SK-N-SH (cell line): ENCODE data around the gene BRME1. TPM values are rescaled to one million over a fixed set of nuclear protein-coding genes. Genes with fewer than 3 reads are reported as not detected.

Source experiments
- CTCF ChIA-PET: fragments of 300-600, 350-600 bp; formaldehyde crosslinking; extraction: SDS; loops from one replicate; lab custom pipeline; 2021; lab: Yijun Ruan, JAX
- POLR2A ChIA-PET: fragments of 350-600 bp; sonication (Branson Sonifier 250); formaldehyde crosslinking; extraction: SDS; loops from one replicate; lab custom pipeline; 2020; ENCODE audit warnings: antibody characterized with exemption, inconsistent platforms; lab: Yijun Ruan, JAX
- DNase-seq: peaks from one replicate; pipeline ENCODE4 v3.0.0; 2012
- H2AFZ ChIP-seq: fragments of 200-600 bp; sonication (generic); 2 replicates; pipeline ENCODE4 v1.8.1; 2016; ENCODE audit warnings: antibody characterized with exemption, mild to moderate bottlenecking, low read depth
- H3F3A ChIP-seq: fragments of 200-600 bp; sonication (generic); replicated peaks from 2 replicates; pipeline ENCODE3; 2016; ENCODE audit warnings: antibody characterized with exemption, mild to moderate bottlenecking; ENCODE audit not compliant: insufficient read depth
- H3K27ac ChIP-seq, 2 experiments: fragments of 200-500 bp in 1 of 2; fragments of 200-600 bp in 1 of 2; sonication (Bioruptor generic) in 1 of 2; sonication (generic), shearing (Covaris generic) in 1 of 2; 2 replicates each; pipeline versions ENCODE4 v1.5.1 to v1.6.1; 2014 to 2016; ENCODE audit warnings: low read depth in 2 of 2, inconsistent platforms in 1 of 2, low read length in 1 of 2, mild to moderate bottlenecking in 1 of 2, mixed read lengths in 1 of 2
- H3K27me3 ChIP-seq: fragments of 200-600 bp; sonication (generic), shearing (Covaris generic); 2 replicates; pipeline ENCODE4 v1.6.1; 2016; ENCODE audit warnings: mixed run types; ENCODE audit not compliant: insufficient read depth
- H3K36me3 ChIP-seq, 2 experiments: fragments of 200-500 bp in 1 of 2; fragments of 200-600 bp in 1 of 2; sonication (Bioruptor generic) in 1 of 2; sonication (generic) in 1 of 2; replicated peaks in 1 of 2; 2 replicates each; pipeline versions ENCODE3 to v1.5.1; 2014 to 2016; ENCODE audit warnings: low read length in 1 of 2, mild to moderate bottlenecking in 1 of 2; ENCODE audit not compliant: insufficient read depth in 2 of 2, control insufficient read depth in 1 of 2
- H3K4me1 ChIP-seq, 2 experiments: fragments of 200-500 bp in 1 of 2; fragments of 200-600 bp in 1 of 2; sonication (Bioruptor generic) in 1 of 2; sonication (generic), shearing (Covaris generic) in 1 of 2; 2 replicates each; pipeline versions ENCODE4 v1.5.1 to v1.6.1; 2014 to 2016; ENCODE audit warnings: low read depth in 1 of 2, low read length in 1 of 2, mixed run types in 1 of 2; ENCODE audit not compliant: insufficient read depth in 2 of 2, control insufficient read depth in 1 of 2
- H3K4me2 ChIP-seq: fragments of 200-600 bp; sonication (generic), shearing (Covaris generic); 2 replicates; pipeline ENCODE4 v1.6.1; 2017; ENCODE audit warnings: mixed run types
- H3K4me3 ChIP-seq, 2 experiments: fragments of 200-500 bp in 1 of 2; fragments of 200-600 bp in 1 of 2; sonication (Bioruptor generic) in 1 of 2; sonication (generic), shearing (Covaris generic) in 1 of 2; 2 replicates each; pipeline versions ENCODE4 v1.5.1 to v1.8.1; 2014 to 2016; ENCODE audit warnings: low read depth in 2 of 2, inconsistent platforms in 1 of 2, low read length in 1 of 2, mild to moderate bottlenecking in 1 of 2, mixed read lengths in 1 of 2, moderate library complexity in 1 of 2
- H3K79me2 ChIP-seq: fragments of 200-600 bp; sonication (generic); 2 replicates; pipeline ENCODE4 v1.8.1; 2017; ENCODE audit warnings: mild to moderate bottlenecking; ENCODE audit not compliant: insufficient read depth
- H3K9ac ChIP-seq: fragments of 200-600 bp; sonication (generic); 2 replicates; pipeline ENCODE4 v1.6.1; 2017; ENCODE audit warnings: mixed run types
- H3K9me2 ChIP-seq: fragments of 200-600 bp; sonication (generic); 2 replicates; pipeline ENCODE4 v1.6.1; 2017; ENCODE audit warnings: mixed run types
- H3K9me3 ChIP-seq: fragments of 200-600 bp; sonication (generic); 2 replicates; pipeline ENCODE4 v1.6.1; 2017; ENCODE audit warnings: mixed run types, mild to moderate bottlenecking, moderate library complexity
- H4K20me1 ChIP-seq: fragments of 200-600 bp; sonication (generic); 2 replicates; pipeline ENCODE4 v1.6.1; 2017; ENCODE audit warnings: mild to moderate bottlenecking, mixed run types; ENCODE audit not compliant: insufficient read depth
- CHD2 ChIP-seq: fragments of 150-350 bp; IDR thresholded peaks from 2 replicates; pipeline ENCODE4 v1.6.1; 2018; ENCODE audit warnings: low read length; ENCODE audit not compliant: partially characterized antibody
- ELF1 ChIP-seq: IDR thresholded peaks from 2 replicates; pipeline ENCODE4 v1.4.0; 2012
- EZH2phosphoT487 ChIP-seq: fragments of 200-600 bp; sonication (generic); IDR thresholded peaks from 2 replicates; pipeline ENCODE4 v1.6.1; 2017; ENCODE audit warnings: low read depth, mixed run types, mild to moderate bottlenecking, antibody characterized with exemption, moderate library complexity, borderline replicate concordance
- FOXJ3 ChIP-seq: sonication (generic); formaldehyde crosslinking; IDR thresholded peaks from 2 replicates; pipeline ENCODE4 v1.5.1; 2020; ENCODE audit warnings: mild to moderate bottlenecking, missing genetic modification reagents
- FOXM1 ChIP-seq: IDR thresholded peaks from 2 replicates; pipeline ENCODE4 v1.4.0; 2012; ENCODE audit warnings: low read depth, mild to moderate bottlenecking
- GABPA ChIP-seq: IDR thresholded peaks from 2 replicates; pipeline ENCODE4 v1.4.0; 2012; ENCODE audit warnings: low read depth, mild to moderate bottlenecking
- GATA2 ChIP-seq: sonication (generic); formaldehyde crosslinking; IDR thresholded peaks from 2 replicates; pipeline ENCODE4 v1.5.0; 2020; ENCODE audit warnings: mild to moderate bottlenecking, missing genetic modification reagents
- JUND ChIP-seq: IDR thresholded peaks from 2 replicates; pipeline ENCODE4 v1.4.0; 2012
- MAX ChIP-seq: IDR thresholded peaks from 2 replicates; pipeline ENCODE4 v1.4.0; 2012; ENCODE audit warnings: low read depth
- MEF2A ChIP-seq: IDR thresholded peaks from 2 replicates; pipeline ENCODE4 v1.4.0; 2012; ENCODE audit warnings: low read depth, borderline replicate concordance
- NFIC ChIP-seq: IDR thresholded peaks from 2 replicates; pipeline ENCODE4 v1.4.0; 2012; ENCODE audit warnings: borderline replicate concordance
- PBX3 ChIP-seq: IDR thresholded peaks from 2 replicates; pipeline ENCODE4; 2012
- POLR2AphosphoS5 ChIP-seq: IDR thresholded peaks from 2 replicates; pipeline ENCODE4 v1.6.1; 2012; ENCODE audit warnings: low read depth, low read length
- REST ChIP-seq: IDR thresholded peaks from 2 replicates; pipeline ENCODE4 v1.6.1; 2012; ENCODE audit warnings: mild to moderate bottlenecking, low read depth, low read length, moderate library complexity
- RXRA ChIP-seq: IDR thresholded peaks from 2 replicates; pipeline ENCODE4 v1.4.0; 2012; ENCODE audit warnings: low read depth, mild to moderate bottlenecking, borderline replicate concordance
- SIN3A ChIP-seq: IDR thresholded peaks from 2 replicates; pipeline ENCODE4 v1.6.1; 2012; ENCODE audit warnings: low read depth, mild to moderate bottlenecking, low read length, moderate library complexity, borderline replicate concordance
- SMC3 ChIP-seq: IDR thresholded peaks from 2 replicates; pipeline ENCODE4 v1.6.1; 2012; ENCODE audit warnings: low read depth, low read length, improper control_type of control experiment
- TAF1 ChIP-seq: IDR thresholded peaks from 2 replicates; pipeline ENCODE4 v1.6.1; 2012; ENCODE audit warnings: low read depth, mild to moderate bottlenecking, low read length, moderate library complexity, borderline replicate concordance
- TCF12 ChIP-seq: IDR thresholded peaks from 2 replicates; pipeline ENCODE4 v1.4.0; 2012
- USF1 ChIP-seq: IDR thresholded peaks from 2 replicates; pipeline ENCODE4 v1.4.0; 2012; ENCODE audit warnings: low read depth, borderline replicate concordance
- YY1 ChIP-seq: IDR thresholded peaks from 2 replicates; pipeline ENCODE4 v1.4.0; 2012; ENCODE audit warnings: low read depth, mild to moderate bottlenecking
- WGBS: methylation state at CpG from one replicate; pipeline ENCODE4 v1.1.6; 2017; ENCODE audit warnings: low lambda C conversion rate; 5-methylcytosine and 5-hydroxymethylcytosine counted together
- polyA plus RNA-seq, 3 experiments: library from polyadenylated mRNA; depleted of rRNA; stranded (reverse); fragments of >200 nt; gene quantifications; 2 replicates each; pipeline ENCODE4 v1.2.3, GENCODE V29; 2012

The BRME1 gene
- polyA plus RNA-seq, 1 of the 3 experiments (the other 2 are of a cell fraction), result 1.5 TPM

GRCh38 chr19:13880059-13881043, 25.6 kb downstream of the BRME1 start (continued):
- TF ChIP-seq USF1, result no peak
- TF ChIP-seq ELF1, result 0 out of 2 replicates have a peak, but pooled peaks have one; percentile 18
- TF ChIP-seq GATA2 (CRISPR knock-in tag), result no peak
- TF ChIP-seq YY1, result no peak
- no peak for TF ChIP-seq FOXJ3 (CRISPR knock-in tag)
- 0 out of 2 replicates have a peak, but pooled peaks have one; percentile 22 for TF ChIP-seq REST
- peak; percentile 74 for TF ChIP-seq SIN3A
- TF ChIP-seq JUND, result peak; percentile 79; the same call in 1 of the 2 replicates
- TF ChIP-seq SMC3, result peak; percentile 95
- no peak; the same call in 1 of the 2 replicates for TF ChIP-seq RXRA
- no peak for TF ChIP-seq NFIC
- TF ChIP-seq GABPA, result no peak
- TF ChIP-seq MAX, result peak; percentile 72
- peak; percentile 59; the same call in 1 of the 2 replicates for TF ChIP-seq TAF1

- Histone ChIP-seq H3K9me2 (no peaks in the 10 kb centered on the region), H3K27me3 (no peaks in the 10 kb centered on the region), H3K4me1 (peaks cover 7 to 23% of the 10 kb centered on the region in 2 experiments; a peak in 3 of 4 replicates), H3K4me3 (no peak overlapping the region), H3F3A (no peaks in the 10 kb centered on the region), H3K4me2 (no peak overlapping the region), H3K79me2 (no peaks in the 10 kb centered on the region), H3K36me3 (no peaks in the 10 kb centered on the region), H4K20me1 (no peaks in the 10 kb centered on the region), H3K27ac (no peak overlapping the region), H2AFZ (no peak overlapping the region), H3K9ac (no peak overlapping the region), H3K9me3 (no peaks in the 10 kb centered on the region)
- no peak for DNase-seq
- 91% methylated on average over 17 of the region's 27 CpGs for WGBS
- ChIA-PET POLR2A (no interaction called here), CTCF (interaction anchor here (0.7 to 13.8 kb wide), 6 partner anchors 11 to 259 kb away, joined by 3 to 146 read pairs (median 3); partner anchors contain the start of genes ASF1B, IL27RA and MISP3)
- TF ChIP-seq CHD2 (no peak), PBX3 (no peak), POLR2AphosphoS5 (no peak), TCF12 (no peak), NFIC (no peak), EZH2phosphoT487 (no peak), USF1 (no peak), GATA2 (CRISPR knock-in tag) (no peak), MEF2A (no peak), JUND (no peak), RXRA (no peak), YY1 (no peak), FOXJ3 (CRISPR knock-in tag) (no peak), FOXM1 (no peak)
Measured at GRCh38 chr19:13877303-13877702, 28.6 kb downstream of the BRME1 start.
